SK-N-SH treated with all-trans-retinoic acid at 6 μM for 48 hours (cell line): ENCODE data around the gene SP2.

Experiments
- ATAC-seq: fragments of 200-7000 bp; cut with Tn5 transposase; 3 replicates; pipeline ENCODE4 v1.9.1; 2020; ENCODE audit warnings: mild to moderate bottlenecking, moderate library complexity
- ARNTL ChIP-seq: fragments of 450-650 bp; formaldehyde crosslinking; IDR thresholded peaks from 2 replicates; pipeline ENCODE4 v1.5.0; 2020; ENCODE audit warnings: low read depth, mild to moderate bottlenecking, moderate library complexity, borderline replicate concordance
- BACH2 ChIP-seq: fragments of 250-450 bp; sonication (Bioruptor Pico); IDR thresholded peaks from 2 replicates; pipeline ENCODE4 v1.9.0; 2021; ENCODE audit warnings: mild to moderate bottlenecking, borderline replicate concordance
- CSDC2 ChIP-seq: fragments of 250-450 bp; sonication (Bioruptor Pico); IDR thresholded peaks from 2 replicates; pipeline ENCODE4 v1.5.0; 2020; ENCODE audit warnings: mild to moderate bottlenecking, moderate library complexity
- ESRRG ChIP-seq: fragments of 250-450 bp; sonication (Bioruptor Pico); IDR thresholded peaks from 2 replicates; pipeline ENCODE4 v1.6.1; 2021; ENCODE audit warnings: mild to moderate bottlenecking
- ISL1 ChIP-seq: fragments of 250-450 bp; sonication (Bioruptor Pico); IDR thresholded peaks from 2 replicates; pipeline ENCODE4 v2.1.2; 2022; ENCODE audit warnings: mild to moderate bottlenecking, moderate library complexity
- OSR1 ChIP-seq: fragments of 250-450 bp; sonication (Bioruptor Pico); IDR thresholded peaks from 2 replicates; pipeline ENCODE4 v1.8.0; 2022; ENCODE audit warnings: moderate library complexity, mild to moderate bottlenecking, inconsistent platforms
- PATZ1 ChIP-seq: fragments of 250-450 bp; sonication (Bioruptor Pico); IDR thresholded peaks from 2 replicates; pipeline ENCODE4 v1.8.0; 2020; ENCODE audit warnings: mild to moderate bottlenecking, moderate library complexity, borderline replicate concordance
- POU6F1 ChIP-seq: fragments of 250-450 bp; sonication (Bioruptor Pico); IDR thresholded peaks from 2 replicates; pipeline ENCODE4 v1.8.0; 2021; ENCODE audit warnings: low read depth, mild to moderate bottlenecking, moderate library complexity, borderline replicate concordance
- PPARA ChIP-seq: fragments of 250-450 bp; sonication (Bioruptor Pico); IDR thresholded peaks from 2 replicates; pipeline ENCODE4 v1.5.0; 2020; ENCODE audit warnings: mild to moderate bottlenecking, borderline replicate concordance
- RARB ChIP-seq: fragments of 250-450 bp; sonication (Bioruptor Pico); IDR thresholded peaks from 2 replicates; pipeline ENCODE4 v1.8.0; 2021; ENCODE audit warnings: mild to moderate bottlenecking, moderate library complexity
- SNAI2 ChIP-seq: fragments of 250-450 bp; sonication (Bioruptor Pico); IDR thresholded peaks from 2 replicates; pipeline ENCODE4 v1.5.0; 2020; ENCODE audit warnings: mild to moderate bottlenecking, moderate library complexity
- TCF4 ChIP-seq: fragments of 250-450 bp; sonication (Bioruptor Pico); IDR thresholded peaks from 2 replicates; pipeline ENCODE4 v1.8.0; 2021; ENCODE audit warnings: mild to moderate bottlenecking, moderate library complexity, borderline replicate concordance
- TOX ChIP-seq: fragments of 250-450 bp; sonication (Bioruptor Pico); IDR thresholded peaks from 2 replicates; pipeline ENCODE4 v1.8.0; 2021; ENCODE audit warnings: mild to moderate bottlenecking, moderate library complexity, borderline replicate concordance
- ZC3H10 ChIP-seq: fragments of 250-450 bp; sonication (Bioruptor Pico); IDR thresholded peaks from 2 replicates; pipeline ENCODE4 v1.5.1; 2021; ENCODE audit warnings: mild to moderate bottlenecking, moderate library complexity
- ZFP3 ChIP-seq: fragments of 250-450 bp; sonication (Bioruptor Pico); IDR thresholded peaks from 2 replicates; pipeline ENCODE4 v1.5.0; 2020; ENCODE audit warnings: mild to moderate bottlenecking, moderate library complexity
- ZNF565 ChIP-seq: fragments of 450-650 bp; formaldehyde crosslinking; conservative IDR thresholded peaks from 2 replicates; pipeline ENCODE4 v1.5.0; 2020; ENCODE audit warnings: low read depth, mild to moderate bottlenecking, moderate library complexity
- ZNF70 ChIP-seq: fragments of 450-650 bp; formaldehyde crosslinking; IDR thresholded peaks from 2 replicates; pipeline ENCODE4 v1.5.0; 2020; ENCODE audit warnings: mild to moderate bottlenecking, moderate library complexity
- TF ChIP-seq, protein P1 (sequence below): fragments of 250-450 bp; sonication (Bioruptor Pico); IDR thresholded peaks from 2 replicates; pipeline ENCODE4 v1.5.1; 2021; ENCODE audit warnings: mild to moderate bottlenecking, moderate library complexity
- TF ChIP-seq, protein P2 (sequence below): fragments of 250-450 bp; sonication (Bioruptor Pico); IDR thresholded peaks from 2 replicates; pipeline ENCODE4 v1.5.0; 2020; ENCODE audit warnings: mild to moderate bottlenecking, moderate library complexity

SP2 gene

GRCh38 chr17:47902039-47902744, 6.2 kb downstream of the SP2 start:
- TF ChIP-seq TCF4 (CRISPR knock-in tag) (no peak), SNAI2 (no peak), TOX (CRISPR knock-in tag) (no peak), ZC3H10 (CRISPR knock-in tag) (no peak), POU6F1 (no peak), OSR1 (CRISPR knock-in tag) (no peak), ZNF565 (CRISPR knock-in tag) (no peak), RARB (CRISPR knock-in tag) (no peak), ESRRG (CRISPR knock-in tag) (no peak), ZFP3 (no peak), ARNTL (CRISPR knock-in tag) (no peak)
- TF ChIP-seq, protein P1, sequence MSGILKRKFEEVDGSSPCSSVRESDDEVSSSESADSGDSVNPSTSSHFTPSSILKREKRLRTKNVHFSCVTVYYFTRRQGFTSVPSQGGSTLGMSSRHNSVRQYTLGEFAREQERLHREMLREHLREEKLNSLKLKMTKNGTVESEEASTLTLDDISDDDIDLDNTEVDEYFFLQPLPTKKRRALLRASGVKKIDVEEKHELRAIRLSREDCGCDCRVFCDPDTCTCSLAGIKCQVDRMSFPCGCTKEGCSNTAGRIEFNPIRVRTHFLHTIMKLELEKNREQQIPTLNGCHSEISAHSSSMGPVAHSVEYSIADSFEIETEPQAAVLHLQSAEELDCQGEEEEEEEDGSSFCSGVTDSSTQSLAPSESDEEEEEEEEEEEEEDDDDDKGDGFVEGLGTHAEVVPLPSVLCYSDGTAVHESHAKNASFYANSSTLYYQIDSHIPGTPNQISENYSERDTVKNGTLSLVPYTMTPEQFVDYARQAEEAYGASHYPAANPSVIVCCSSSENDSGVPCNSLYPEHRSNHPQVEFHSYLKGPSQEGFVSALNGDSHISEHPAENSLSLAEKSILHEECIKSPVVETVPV = no peak
- TF ChIP-seq, protein P2, sequence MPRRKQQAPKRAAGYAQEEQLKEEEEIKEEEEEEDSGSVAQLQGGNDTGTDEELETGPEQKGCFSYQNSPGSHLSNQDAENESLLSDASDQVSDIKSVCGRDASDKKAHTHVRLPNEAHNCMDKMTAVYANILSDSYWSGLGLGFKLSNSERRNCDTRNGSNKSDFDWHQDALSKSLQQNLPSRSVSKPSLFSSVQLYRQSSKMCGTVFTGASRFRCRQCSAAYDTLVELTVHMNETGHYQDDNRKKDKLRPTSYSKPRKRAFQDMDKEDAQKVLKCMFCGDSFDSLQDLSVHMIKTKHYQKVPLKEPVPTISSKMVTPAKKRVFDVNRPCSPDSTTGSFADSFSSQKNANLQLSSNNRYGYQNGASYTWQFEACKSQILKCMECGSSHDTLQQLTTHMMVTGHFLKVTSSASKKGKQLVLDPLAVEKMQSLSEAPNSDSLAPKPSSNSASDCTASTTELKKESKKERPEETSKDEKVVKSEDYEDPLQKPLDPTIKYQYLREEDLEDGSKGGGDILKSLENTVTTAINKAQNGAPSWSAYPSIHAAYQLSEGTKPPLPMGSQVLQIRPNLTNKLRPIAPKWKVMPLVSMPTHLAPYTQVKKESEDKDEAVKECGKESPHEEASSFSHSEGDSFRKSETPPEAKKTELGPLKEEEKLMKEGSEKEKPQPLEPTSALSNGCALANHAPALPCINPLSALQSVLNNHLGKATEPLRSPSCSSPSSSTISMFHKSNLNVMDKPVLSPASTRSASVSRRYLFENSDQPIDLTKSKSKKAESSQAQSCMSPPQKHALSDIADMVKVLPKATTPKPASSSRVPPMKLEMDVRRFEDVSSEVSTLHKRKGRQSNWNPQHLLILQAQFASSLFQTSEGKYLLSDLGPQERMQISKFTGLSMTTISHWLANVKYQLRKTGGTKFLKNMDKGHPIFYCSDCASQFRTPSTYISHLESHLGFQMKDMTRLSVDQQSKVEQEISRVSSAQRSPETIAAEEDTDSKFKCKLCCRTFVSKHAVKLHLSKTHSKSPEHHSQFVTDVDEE (CRISPR knock-in tag) = no peak
- ATAC-seq = no peak

- peak; percentile 93 for ATAC-seq
- TF ChIP-seq TOX (CRISPR knock-in tag) (no peak), ZNF565 (CRISPR knock-in tag) (no peak), ISL1 (CRISPR knock-in tag) (no peak), OSR1 (CRISPR knock-in tag) (no peak), BACH2 (CRISPR knock-in tag) (no peak), ZNF70 (CRISPR knock-in tag) (no peak), PPARA (no peak), TCF4 (CRISPR knock-in tag) (no peak), PATZ1 (no peak), RARB (CRISPR knock-in tag) (no peak), ZFP3 (no peak)
- TF ChIP-seq, protein P2 (CRISPR knock-in tag) = no peak
These were observed 9.2 kb downstream of the SP2 start for GRCh38 chr17:47905221-47905733.

DNA sequence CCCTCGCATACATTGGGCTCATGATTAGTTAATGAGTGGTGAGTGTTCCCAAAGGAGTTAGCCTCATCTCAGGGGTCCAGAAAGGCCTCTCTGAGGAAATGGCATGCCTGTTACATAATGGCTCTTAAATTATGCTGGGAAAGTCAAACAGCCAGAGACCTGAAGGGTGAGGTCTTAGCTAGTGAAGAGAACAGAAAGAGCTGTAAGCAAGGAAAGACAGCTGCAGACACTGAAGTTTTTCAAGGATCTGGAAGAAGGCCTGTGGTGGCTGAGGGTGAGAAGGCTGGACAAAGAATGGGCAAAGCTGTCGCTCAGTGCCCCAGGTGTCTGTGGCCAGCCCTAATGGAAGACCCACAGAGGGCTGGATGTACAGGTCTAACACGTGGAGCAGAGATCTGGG, 10.4 kb downstream of the SP2 start:
- ATAC-seq = no peak
- TF ChIP-seq BACH2 (CRISPR knock-in tag) (no peak), ZNF70 (CRISPR knock-in tag) (no peak), CSDC2 (no peak), PATZ1 (no peak), ISL1 (CRISPR knock-in tag) (no peak), RARB (CRISPR knock-in tag) (no peak), ARNTL (CRISPR knock-in tag) (no peak), ZC3H10 (CRISPR knock-in tag) (no peak), TCF4 (CRISPR knock-in tag) (no peak), ESRRG (CRISPR knock-in tag) (no peak), ZNF565 (CRISPR knock-in tag) (no peak)
- TF ChIP-seq, protein P2 (CRISPR knock-in tag) = no peak
